ENCODE measurements around the gene CYP3A5. TPM values are rescaled to one million over a fixed set of nuclear protein-coding genes. Genes with fewer than 3 reads are reported as not detected.
"Not testable (repeated sequence)": the region's sequence is repeated elsewhere in the genome, so short reads cannot be mapped to it uniquely, and the experiment has no call there.

The CYP3A5 gene
- total and polyA plus RNA-seq, 9 of the 15 experiments (the other 6 are each of a cell fraction or from before 2014, with no cell fraction given): 0.73 to 2.8 (median 1.5) TPM

DNA sequence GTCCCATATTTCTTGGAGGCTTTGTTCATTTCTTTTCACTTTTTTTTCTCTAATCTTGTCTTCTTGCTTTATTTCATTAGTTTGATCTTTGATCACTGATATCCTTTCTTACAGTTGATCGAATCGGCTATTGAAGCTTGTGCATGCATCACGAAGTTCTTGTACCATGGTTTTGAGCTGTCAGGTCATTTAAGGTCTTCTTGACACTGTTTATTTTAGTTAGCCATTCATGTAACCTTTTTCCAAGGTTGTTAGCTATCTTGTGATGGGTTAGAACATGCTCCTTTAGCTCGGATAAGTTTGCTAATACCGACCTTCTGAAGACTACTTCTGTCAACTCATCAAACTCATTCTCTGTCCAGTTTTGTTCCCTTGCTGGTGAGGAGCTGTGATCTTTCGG, 12.8 kb upstream of the CYP3A5 start:
- H3K4me2 ChIP-seq (ENCODE audit: insufficient read depth, low read length); BruUV-seq (replicated peaks); H3K4me3 ChIP-seq; H3K9me1 ChIP-seq (ENCODE audit: control insufficient read depth, insufficient read depth, low read length); in situ Hi-C loops (cut with MboI); FAIRE-seq; H3K79me2 ChIP-seq (ENCODE audit: control insufficient read depth, insufficient read depth, low read length); ATAC-seq; DNase-seq (ENCODE audit: extremely low read depth in 1 of 4, low spot score in 3 of 4); H3K27me3 ChIP-seq (ENCODE audit: control insufficient read depth in 2 of 2, insufficient read depth in 2 of 2, low read length in 2 of 2); H3K36me3 ChIP-seq (ENCODE audit: control insufficient read depth, insufficient read depth, low read length); CTCF ChIA-PET (ENCODE audit: low intra/inter-chr PET ratio); H3K9me3 ChIP-seq (replicated peaks; ENCODE audit: control insufficient read depth, insufficient read depth, low read depth, low read length); H3K27ac ChIP-seq (ENCODE audit: extremely low read depth, low read depth, low read length); H4K20me1 ChIP-seq (replicated peaks; ENCODE audit: control insufficient read depth, insufficient read depth, low read length): not testable (repeated sequence)
- Histone ChIP-seq H2AFZ (ENCODE audit: low read depth, low read length) (peak overlapping the region; percentile 82), H3K4me1 (replicated peaks in 1 of 2; ENCODE audit: control insufficient read depth in 2 of 2, insufficient read depth in 2 of 2, low read length in 2 of 2) (peaks cover 14 to 32% of the 10 kb centered on the region in 2 experiments), H3K9ac (ENCODE audit: insufficient read depth in 1 of 2, low read depth in 2 of 2, low read length in 2 of 2) (0 out of 4 replicates have a peak overlapping the region, but pooled peaks of 1 of the 2 experiments have one; percentile 41)
- intact Hi-C loops (cut with micrococcal nuclease): loop anchor here (2.0 kb wide), 1 partner anchor 14 kb away; the partner anchor contains the start of gene CYP3A5
- POLR2A ChIA-PET: interaction anchor here (0.6 to 4.6 kb wide), 5 partner anchors 10 to 213 kb away, joined by 3 to 26 read pairs (median 5); partner anchors contain the start of gene CYP3A5
- TF ChIP-seq ZNF316 (IDR thresholded peaks at IDR 0.05): peak; percentile 28; the same call in 1 of the 2 replicates
- 64% methylated on average over 6 of the region's 6 CpGs for WGBS (ENCODE audit: insufficient coverage, low coverage, missing lambda C conversion rate)

DNA sequence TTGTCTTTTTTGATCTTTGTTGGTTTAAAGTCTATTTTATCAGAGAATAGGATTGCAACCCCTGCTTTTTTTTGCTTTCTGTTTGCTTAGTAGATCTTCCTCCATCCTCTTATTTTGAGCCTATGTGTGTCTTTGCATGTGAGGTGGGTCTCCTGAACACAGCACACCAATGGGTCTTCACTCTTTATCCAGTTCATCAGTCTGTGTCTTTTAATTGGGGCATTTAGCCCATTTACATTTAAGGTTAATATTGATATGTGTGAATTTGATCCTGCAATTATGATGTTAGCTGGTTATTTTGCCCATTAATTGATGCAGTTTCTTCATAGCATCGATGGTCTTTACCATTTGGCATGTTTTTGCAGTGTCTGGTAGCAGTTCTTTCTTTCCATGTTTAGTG, 11.9 kb upstream of the CYP3A5 start:
- not testable (repeated sequence) for FAIRE-seq; BruUV-seq (replicated peaks)

More for the DNA sequence above, 11.9 kb upstream of the CYP3A5 start:
- H3K79me2 ChIP-seq (ENCODE audit: control insufficient read depth, insufficient read depth, low read length); DNase-seq (ENCODE audit: extremely low read depth in 1 of 4, low spot score in 3 of 4); H3K9ac ChIP-seq (ENCODE audit: insufficient read depth in 1 of 2, low read depth in 2 of 2, low read length in 2 of 2); H3K4me3 ChIP-seq; H2AFZ ChIP-seq (ENCODE audit: low read depth, low read length); H3K9me3 ChIP-seq (replicated peaks; ENCODE audit: control insufficient read depth, insufficient read depth, low read depth, low read length); H3K4me2 ChIP-seq (ENCODE audit: insufficient read depth, low read length); in situ Hi-C loops (cut with MboI); H4K20me1 ChIP-seq (replicated peaks; ENCODE audit: control insufficient read depth, insufficient read depth, low read length); H3K27me3 ChIP-seq (ENCODE audit: control insufficient read depth in 2 of 2, insufficient read depth in 2 of 2, low read length in 2 of 2); H3K27ac ChIP-seq (ENCODE audit: extremely low read depth, low read depth, low read length); H3K36me3 ChIP-seq (ENCODE audit: control insufficient read depth, insufficient read depth, low read length); ATAC-seq; H3K9me1 ChIP-seq (ENCODE audit: control insufficient read depth, insufficient read depth, low read length); CTCF ChIA-PET (ENCODE audit: low intra/inter-chr PET ratio): not testable (repeated sequence)
- intact Hi-C loops (cut with micrococcal nuclease): loop anchor here (2.0 kb wide), 1 partner anchor 13 kb away; the partner anchor contains the start of gene CYP3A5
- peaks cover 14 to 32% of the 10 kb centered on the region in 2 experiments for H3K4me1 ChIP-seq (replicated peaks in 1 of 2; ENCODE audit: control insufficient read depth in 2 of 2, insufficient read depth in 2 of 2, low read length in 2 of 2)
- 0 out of 2 replicates have a peak, but pooled peaks have one; percentile 58 for TF ChIP-seq ZNF354B (CRISPR knock-in tag; IDR thresholded peaks at IDR 0.05)
- TF ChIP-seq TRIM28 (IDR thresholded peaks at IDR 0.05): peak; percentile 43; the same call in 1 of the 2 replicates
- TF ChIP-seq ZNF507 (tag; conservative IDR thresholded peaks at IDR 0.05): peak; percentile 98
- POLR2A ChIA-PET: interaction anchor here (4.6 kb wide), 1 partner anchor 12 kb away, joined by 26 read pairs; the partner anchor contains the start of gene CYP3A5
- 82% methylated on average over 1 of the region's 1 CpG for WGBS (ENCODE audit: insufficient coverage, low coverage, missing lambda C conversion rate)

Data from K562 (cell line).